ENCODE measurements around the gene CDKN2AIPNL. TPM values are rescaled to one million over a fixed set of nuclear protein-coding genes. Genes with fewer than 3 reads are reported as not detected.

The CDKN2AIPNL gene
- total RNA-seq, 4 donors from 2014 or later = 17.9 to 19.9 (median 18.8) TPM

DNA sequence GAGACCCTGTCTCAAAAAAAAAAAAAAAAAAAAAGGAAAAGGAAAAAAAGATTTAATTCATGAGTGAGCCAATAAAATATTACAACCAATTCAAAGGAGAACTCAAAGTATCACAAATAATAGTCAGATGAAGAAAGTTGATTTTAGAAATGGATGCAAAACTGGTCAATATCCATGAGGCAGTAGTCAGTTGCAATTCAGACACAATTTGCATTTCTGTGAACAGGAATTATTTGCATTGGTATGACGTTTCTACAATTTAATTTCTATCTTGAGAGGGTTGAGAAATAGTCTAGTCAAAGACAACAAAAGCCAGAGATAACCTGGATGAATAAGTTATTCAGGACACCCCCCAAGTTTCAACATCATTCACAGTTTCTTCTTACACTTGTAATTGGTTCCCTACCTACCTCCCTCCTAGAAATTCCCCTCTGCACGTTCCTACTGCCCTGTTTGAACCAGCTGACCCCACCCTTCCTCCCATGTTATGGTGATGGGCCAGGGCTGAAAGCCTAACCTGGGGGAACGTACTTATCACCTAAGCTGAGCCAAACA lies 28.6 kb upstream of the CDKN2AIPNL start:
- no peak overlapping the region for H3K4me3 ChIP-seq
- no peaks in the 10 kb centered on the region for H3K27me3 ChIP-seq
- no peak overlapping the region for H3K27ac ChIP-seq (replicated peaks in 1 of 4)
- H3K36me3 ChIP-seq = no peaks in the 10 kb centered on the region
- intact Hi-C loops (cut with DNase I) = no loop called here
- no peaks in the 10 kb centered on the region for H3K9me3 ChIP-seq
- TF ChIP-seq, protein P1, sequence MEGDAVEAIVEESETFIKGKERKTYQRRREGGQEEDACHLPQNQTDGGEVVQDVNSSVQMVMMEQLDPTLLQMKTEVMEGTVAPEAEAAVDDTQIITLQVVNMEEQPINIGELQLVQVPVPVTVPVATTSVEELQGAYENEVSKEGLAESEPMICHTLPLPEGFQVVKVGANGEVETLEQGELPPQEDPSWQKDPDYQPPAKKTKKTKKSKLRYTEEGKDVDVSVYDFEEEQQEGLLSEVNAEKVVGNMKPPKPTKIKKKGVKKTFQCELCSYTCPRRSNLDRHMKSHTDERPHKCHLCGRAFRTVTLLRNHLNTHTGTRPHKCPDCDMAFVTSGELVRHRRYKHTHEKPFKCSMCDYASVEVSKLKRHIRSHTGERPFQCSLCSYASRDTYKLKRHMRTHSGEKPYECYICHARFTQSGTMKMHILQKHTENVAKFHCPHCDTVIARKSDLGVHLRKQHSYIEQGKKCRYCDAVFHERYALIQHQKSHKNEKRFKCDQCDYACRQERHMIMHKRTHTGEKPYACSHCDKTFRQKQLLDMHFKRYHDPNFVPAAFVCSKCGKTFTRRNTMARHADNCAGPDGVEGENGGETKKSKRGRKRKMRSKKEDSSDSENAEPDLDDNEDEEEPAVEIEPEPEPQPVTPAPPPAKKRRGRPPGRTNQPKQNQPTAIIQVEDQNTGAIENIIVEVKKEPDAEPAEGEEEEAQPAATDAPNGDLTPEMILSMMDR (IDR thresholded peaks at IDR 0.05) = no peak
- TF ChIP-seq POLR2AphosphoS5 (IDR thresholded peaks at IDR 0.05) (no peak), EP300 (IDR thresholded peaks at IDR 0.05) (no peak), POLR2A (IDR thresholded peaks at IDR 0.05; ENCODE audit: low read depth) (no peak)
- WGBS = 76% methylated on average over 3 of the region's 3 CpGs
- H3K4me1 ChIP-seq = peaks cover 37 to 46% (median 43%) of the 10 kb centered on the region in 4 donors
- DNase-seq (ENCODE audit: extremely low spot score) = no peak

DNA sequence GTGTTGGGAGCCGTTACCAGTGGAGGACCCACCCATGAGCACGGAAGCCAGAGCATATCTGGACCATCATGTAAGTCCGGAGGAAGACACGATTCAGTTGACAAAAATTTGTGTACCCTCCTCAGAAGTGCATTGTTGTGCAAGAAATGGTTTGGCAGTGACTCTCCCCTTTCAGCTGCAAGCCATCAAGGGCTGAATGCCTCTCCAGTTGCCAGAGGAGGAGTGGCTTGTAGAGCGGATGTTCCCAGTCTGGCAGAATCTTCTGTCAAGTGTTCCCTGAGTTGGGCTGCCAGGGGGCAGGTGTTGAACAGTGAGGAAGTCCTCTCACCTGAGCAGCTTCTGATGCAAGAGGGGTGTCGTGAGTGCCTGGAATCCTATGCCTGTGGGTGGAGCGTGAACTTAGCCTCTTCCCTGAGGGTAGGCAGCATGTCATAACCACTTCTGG lies 27.6 kb upstream of the CDKN2AIPNL start:
- intact Hi-C loops (cut with DNase I) = no loop called here
- H3K4me1 ChIP-seq = peaks cover 37 to 46% (median 43%) of the 10 kb centered on the region in 4 donors
- no peaks in the 10 kb centered on the region for H3K9me3 ChIP-seq
- H3K27me3 ChIP-seq = no peaks in the 10 kb centered on the region
- DNase-seq (ENCODE audit: extremely low spot score) = peak; percentile 95
- peak overlapping the region in 1 of 4 donors; percentile 1 for H3K4me3 ChIP-seq
- H3K27ac ChIP-seq (replicated peaks in 1 of 4) = peak overlapping the region; percentile 83 to 92 (median 86)
- TF ChIP-seq POLR2A (IDR thresholded peaks at IDR 0.05; ENCODE audit: low read depth) (no peak), EP300 (IDR thresholded peaks at IDR 0.05) (no peak), POLR2AphosphoS5 (IDR thresholded peaks at IDR 0.05) (peak; percentile 94 to 95)
- TF ChIP-seq, protein P1 (IDR thresholded peaks at IDR 0.05) = peak in 2 of 3 experiments; percentile 7 to 10
- WGBS = 33% methylated on average over 7 of the region's 7 CpGs
- no peaks in the 10 kb centered on the region for H3K36me3 ChIP-seq

DNA sequence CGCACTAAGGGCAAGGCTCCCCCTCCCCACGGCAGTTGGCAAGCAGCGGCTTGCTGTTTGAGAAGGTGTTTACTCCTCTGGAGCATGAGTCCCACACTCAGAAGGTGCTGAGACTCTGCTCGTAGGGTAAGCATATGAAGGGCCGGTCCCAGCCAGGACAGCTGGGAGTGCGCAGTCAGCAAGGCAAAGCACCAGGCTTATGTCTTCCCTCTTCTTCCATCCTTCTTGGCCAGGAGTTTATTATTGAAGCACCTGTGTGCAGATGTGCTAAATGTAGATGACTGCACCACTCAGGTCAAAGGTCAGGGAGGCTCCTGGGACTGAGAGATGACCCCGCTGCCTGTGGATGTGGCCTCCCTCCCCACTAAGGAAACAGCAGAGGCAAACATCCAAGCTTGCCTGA lies 27.0 kb upstream of the CDKN2AIPNL start:
- H3K27me3 ChIP-seq = no peaks in the 10 kb centered on the region
- H3K4me3 ChIP-seq = peak overlapping the region in 1 of 4 donors; percentile 1
- intact Hi-C loops (cut with DNase I) = no loop called here
- H3K4me1 ChIP-seq = peaks cover 37 to 46% (median 43%) of the 10 kb centered on the region in 4 donors
- H3K9me3 ChIP-seq = no peaks in the 10 kb centered on the region
- no peak for DNase-seq (ENCODE audit: extremely low spot score)
- no peak for TF ChIP-seq POLR2A (IDR thresholded peaks at IDR 0.05; ENCODE audit: low read depth)
- TF ChIP-seq POLR2AphosphoS5 (IDR thresholded peaks at IDR 0.05) = no peak
- TF ChIP-seq EP300 (IDR thresholded peaks at IDR 0.05) = no peak
- TF ChIP-seq, protein P1 (IDR thresholded peaks at IDR 0.05) = no peak
- H3K36me3 ChIP-seq = no peaks in the 10 kb centered on the region
- peak overlapping the region; percentile 83 to 92 (median 86) for H3K27ac ChIP-seq (replicated peaks in 1 of 4)
- WGBS = 92% methylated on average over 7 of the region's 7 CpGs

DNA sequence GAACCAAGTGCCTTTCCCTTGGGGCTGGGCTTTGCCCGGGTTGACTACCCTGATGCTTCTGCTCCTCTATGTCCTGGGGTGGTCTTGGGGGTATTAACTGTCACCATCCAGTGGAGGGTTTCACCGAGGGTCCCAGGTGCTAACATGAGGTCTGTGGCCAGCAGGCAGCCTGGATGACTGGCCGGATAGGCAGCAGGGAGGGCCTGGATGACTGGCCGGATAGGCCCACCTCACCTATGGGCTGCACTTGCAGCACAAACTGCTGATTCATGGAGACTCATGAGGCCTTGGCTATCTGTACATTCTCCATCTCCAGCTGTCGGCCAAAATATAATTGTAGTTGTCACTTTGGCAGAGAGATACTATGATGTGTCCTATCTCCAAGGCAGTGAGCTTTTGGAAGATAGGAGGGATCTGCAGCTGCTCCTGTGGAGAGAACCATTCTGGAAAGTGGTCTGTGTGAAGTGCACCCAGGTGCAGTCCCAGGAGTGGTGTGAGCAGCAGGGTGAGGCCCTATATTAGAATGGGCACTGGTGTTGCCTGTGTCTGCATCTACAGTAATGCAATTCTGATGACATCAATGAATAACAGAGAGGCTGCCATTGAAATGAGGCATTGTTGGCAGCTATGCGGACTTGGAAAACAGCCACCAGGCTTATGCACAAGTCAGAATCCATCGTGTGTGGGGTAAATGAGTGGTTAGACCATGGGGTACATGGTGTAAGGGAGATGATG lies 26.3 kb upstream of the CDKN2AIPNL start:
- H3K9me3 ChIP-seq = no peaks in the 10 kb centered on the region
- no peak overlapping the region for H3K4me3 ChIP-seq
- intact Hi-C loops (cut with DNase I) = no loop called here
- H3K36me3 ChIP-seq = no peaks in the 10 kb centered on the region
- WGBS = 44% methylated on average over 3 of the region's 7 CpGs
- no peaks in the 10 kb centered on the region for H3K27me3 ChIP-seq
- peak in 1 of 2 donors; percentile 8 for TF ChIP-seq POLR2AphosphoS5 (IDR thresholded peaks at IDR 0.05)
- no peak for TF ChIP-seq POLR2A (IDR thresholded peaks at IDR 0.05; ENCODE audit: low read depth)
- H3K4me1 ChIP-seq = peaks cover 37 to 46% (median 43%) of the 10 kb centered on the region in 4 donors
- DNase-seq (ENCODE audit: extremely low spot score) = no peak
- H3K27ac ChIP-seq (replicated peaks in 1 of 4) = peak overlapping the region; percentile 83 to 92 (median 86)

DNA sequence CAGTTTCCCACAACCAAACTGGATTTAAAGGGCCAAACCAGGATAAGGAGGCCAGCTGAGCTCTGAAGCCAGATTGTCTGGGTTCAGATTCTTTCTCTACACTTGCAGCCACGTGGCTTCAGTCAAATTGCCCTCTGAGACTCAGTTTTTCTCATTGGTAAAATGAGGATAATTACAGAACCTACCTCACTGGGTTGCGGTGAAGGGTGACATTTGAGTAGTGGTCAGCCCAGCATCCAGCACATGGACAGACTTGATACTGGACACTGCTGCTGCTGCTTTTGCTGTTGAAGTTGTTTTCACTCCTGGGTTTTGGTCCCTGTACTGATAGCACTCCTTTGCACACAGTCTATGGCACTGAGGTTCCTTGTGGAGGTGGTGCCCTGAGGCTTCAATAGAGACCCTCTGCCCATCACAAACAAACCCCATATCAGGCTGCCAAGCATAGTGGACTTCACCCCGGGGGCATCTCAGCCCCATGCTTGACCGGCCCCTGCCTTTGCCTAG lies 25.7 kb upstream of the CDKN2AIPNL start:
- intact Hi-C loops (cut with DNase I) = no loop called here
- TF ChIP-seq POLR2A (IDR thresholded peaks at IDR 0.05; ENCODE audit: low read depth) (no peak), EP300 (IDR thresholded peaks at IDR 0.05) (no peak), POLR2AphosphoS5 (IDR thresholded peaks at IDR 0.05) (no peak)
- TF ChIP-seq, protein P1 (IDR thresholded peaks at IDR 0.05) = no peak
- Histone ChIP-seq H3K36me3 (no peaks in the 10 kb centered on the region), H3K4me3 (no peak overlapping the region), H3K27me3 (no peaks in the 10 kb centered on the region), H3K27ac (replicated peaks in 1 of 4) (peak overlapping the region; percentile 83 to 92 (median 86)), H3K9me3 (no peaks in the 10 kb centered on the region), H3K4me1 (peaks cover 37 to 46% (median 43%) of the 10 kb centered on the region in 4 donors)
- WGBS = 73% methylated on average over 2 of the region's 4 CpGs
- DNase-seq (ENCODE audit: extremely low spot score) = no peak
